ENCODE results near the gene MARK4.

MARK4 gene

DNA sequence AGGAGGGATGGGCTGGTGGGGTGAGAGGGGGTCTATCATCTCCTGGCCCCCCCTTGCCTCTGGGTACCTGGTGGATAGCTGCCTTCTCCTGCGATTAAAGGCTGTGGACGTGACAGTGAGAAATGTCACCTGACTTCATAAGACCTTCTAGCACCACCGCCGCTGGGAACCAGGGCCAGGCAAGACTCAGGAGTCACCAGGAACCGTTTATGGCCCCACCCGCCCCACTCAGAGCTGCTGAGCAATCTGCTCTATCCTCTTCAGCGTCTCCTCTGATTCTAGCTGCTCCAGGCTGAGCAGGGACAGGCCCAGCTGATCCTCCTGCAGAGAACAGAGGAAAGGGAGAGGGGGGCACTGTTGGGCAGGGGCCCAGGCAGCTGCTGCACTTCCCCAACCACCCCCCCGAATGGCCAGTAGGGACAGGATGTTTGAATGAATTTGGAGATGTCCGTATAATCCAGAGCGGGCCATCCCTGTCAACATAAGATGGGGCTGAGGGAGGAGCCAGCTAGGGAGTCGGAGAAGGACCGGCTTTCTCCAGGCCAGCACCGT, 100.4 kb downstream of the MARK4 start:
- no peak for TF ChIP-seq CTCF (conservative IDR thresholded peaks at IDR 0.05)
- TF ChIP-seq ZFX (IDR thresholded peaks at IDR 0.05): no peak
- H3K27ac ChIP-seq: no peak overlapping the region

DNA sequence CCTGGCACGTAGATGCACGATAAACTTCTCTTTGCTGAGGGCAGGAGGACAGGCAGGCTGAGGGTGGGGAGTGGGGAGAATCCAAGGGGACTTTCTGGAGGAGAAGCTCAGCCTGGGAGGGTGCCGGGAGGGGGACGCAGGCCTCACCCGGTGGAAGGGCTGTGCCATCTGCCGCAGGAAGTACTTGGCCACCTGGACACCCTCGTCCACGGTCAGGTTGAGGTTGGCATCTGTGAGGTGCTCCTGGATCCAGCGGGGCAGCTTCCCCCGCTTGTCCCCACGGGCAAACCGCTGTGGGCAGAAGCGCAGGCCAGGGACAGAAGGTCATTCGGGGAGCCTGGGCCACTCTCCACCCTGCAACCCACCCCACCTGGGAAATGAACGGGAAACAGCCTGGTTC, 101.0 kb downstream of the MARK4 start:
- no peak overlapping the region for H3K27ac ChIP-seq

GRCh38 chr19:45352471-45352870, 101.4 kb downstream of the MARK4 start:
- TF ChIP-seq ZFX (IDR thresholded peaks at IDR 0.05): no peak
- TF ChIP-seq CTCF (conservative IDR thresholded peaks at IDR 0.05): no peak

More for the DNA sequence above, 101.0 kb downstream of the MARK4 start:
- no peak for TF ChIP-seq CTCF (conservative IDR thresholded peaks at IDR 0.05)

GRCh38 chr19:45352914-45353796, 102.1 kb downstream of the MARK4 start:
- TF ChIP-seq ZFX (IDR thresholded peaks at IDR 0.05) (no peak), CTCF (conservative IDR thresholded peaks at IDR 0.05) (no peak)
- H3K27ac ChIP-seq: no peak overlapping the region

More at GRCh38 chr19:45352471-45352870, 101.4 kb downstream of the MARK4 start:
- H3K27ac ChIP-seq: no peak overlapping the region

DNA sequence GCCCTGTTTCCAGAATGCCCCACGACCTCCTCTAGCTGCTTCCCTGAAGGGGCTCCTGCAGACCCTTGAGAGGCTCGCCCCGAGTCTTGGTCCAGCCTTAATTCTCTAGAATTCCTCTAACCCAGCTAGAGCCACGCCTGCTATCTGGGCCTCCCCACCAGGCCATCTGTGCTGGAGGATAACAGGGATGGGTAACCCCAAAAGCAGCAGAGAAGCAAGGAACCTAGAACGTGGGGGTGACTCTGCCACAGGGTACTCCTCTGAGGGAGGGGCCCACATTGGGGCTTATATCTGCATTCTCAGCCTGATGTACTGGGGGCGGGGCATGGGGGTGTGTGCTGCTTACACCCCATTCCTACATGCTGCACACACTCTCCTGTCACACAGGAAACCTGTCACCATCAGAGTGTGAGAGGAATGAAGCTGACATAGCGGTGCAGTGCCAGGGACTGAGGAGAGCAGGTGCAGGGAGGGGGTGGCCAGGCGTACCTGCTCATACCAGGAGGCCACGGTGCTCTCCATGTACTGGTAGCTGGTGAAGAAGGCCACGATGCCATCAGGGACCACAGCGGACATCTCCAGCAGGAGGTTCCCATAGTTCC, 103.3 kb downstream of the MARK4 start:
- TF ChIP-seq CTCF (conservative IDR thresholded peaks at IDR 0.05): no peak
- TF ChIP-seq ZFX (IDR thresholded peaks at IDR 0.05): no peak
- no peak overlapping the region for H3K27ac ChIP-seq

All from C4-2B (cell line).